ENCODE measurements around the gene NKX1-1.
"Not testable (repeated sequence)": the region's sequence is repeated elsewhere in the genome, so short reads cannot be mapped to it uniquely, and the experiment has no call there.

NKX1-1 gene

DNA sequence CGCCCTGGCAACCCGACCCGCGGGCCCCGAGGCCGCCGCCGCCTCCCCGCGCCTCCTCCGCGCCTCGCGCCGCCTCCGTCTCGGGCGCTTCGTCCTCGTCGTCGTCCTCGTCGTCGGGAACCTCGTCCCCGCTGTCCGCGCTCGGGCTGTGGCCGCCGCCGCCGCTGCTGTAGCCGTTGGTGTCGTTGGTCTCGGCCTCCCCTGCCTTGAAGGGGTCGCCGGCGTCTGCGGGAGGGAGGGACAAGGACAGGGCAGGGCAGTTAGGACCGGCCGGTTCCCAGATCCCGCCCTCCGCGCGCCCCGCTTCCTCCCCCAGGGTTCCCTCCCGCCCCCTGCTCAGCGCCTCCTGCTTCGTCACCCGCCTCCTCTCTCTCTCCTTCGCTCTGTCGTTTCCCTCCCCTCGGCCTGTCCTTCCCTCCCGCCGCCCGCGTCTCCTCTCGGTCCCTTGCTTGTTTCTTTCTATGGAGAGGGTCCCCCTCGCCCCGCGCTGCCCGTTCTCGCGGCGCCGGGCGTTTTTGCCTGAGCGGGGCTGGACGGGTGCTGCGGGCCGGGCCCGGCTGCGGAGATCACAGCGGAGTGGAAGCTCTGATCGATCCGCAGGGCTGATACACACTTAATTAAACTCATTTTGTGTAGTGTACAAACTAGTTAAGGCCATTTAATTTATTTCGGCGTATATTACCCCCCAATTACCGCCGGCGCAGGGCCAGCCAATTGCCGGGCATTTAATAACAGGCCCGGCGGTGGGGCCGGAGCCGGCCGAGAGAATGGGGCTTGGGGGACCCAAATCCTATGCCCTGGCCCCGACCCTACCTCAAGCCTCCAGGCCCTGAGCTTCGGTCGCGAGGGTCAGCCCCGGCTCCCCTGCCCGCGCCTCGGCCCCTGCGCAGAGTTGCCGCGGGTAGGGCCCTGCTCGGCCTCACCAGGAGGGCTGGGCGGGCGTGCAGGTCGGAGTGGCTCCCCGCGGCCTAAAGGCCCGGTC is 2.4 kb downstream of the NKX1-1 start:
- no peak for DNase-seq

DNA sequence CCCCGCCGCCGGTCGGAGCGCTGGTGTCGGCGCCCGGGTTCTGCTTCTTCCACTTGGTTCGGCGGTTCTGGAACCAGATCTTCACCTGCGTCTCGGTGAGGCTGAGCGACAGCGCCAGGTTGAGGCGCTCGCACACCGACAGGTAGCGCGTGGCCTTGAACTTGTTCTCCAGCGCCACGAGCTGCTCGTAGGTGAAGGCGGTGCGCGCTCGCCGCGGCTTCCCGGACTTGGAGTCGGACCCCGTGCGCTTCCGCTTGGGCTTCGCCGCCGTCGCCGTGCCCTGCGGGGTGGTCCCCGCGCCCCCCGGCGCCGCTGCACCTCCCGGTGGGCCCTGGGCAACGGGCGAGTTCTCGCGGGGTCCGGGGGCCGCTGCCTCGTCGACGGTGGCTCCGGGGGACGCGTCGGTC is 3.1 kb downstream of the NKX1-1 start:
- no peak for DNase-seq

DNA sequence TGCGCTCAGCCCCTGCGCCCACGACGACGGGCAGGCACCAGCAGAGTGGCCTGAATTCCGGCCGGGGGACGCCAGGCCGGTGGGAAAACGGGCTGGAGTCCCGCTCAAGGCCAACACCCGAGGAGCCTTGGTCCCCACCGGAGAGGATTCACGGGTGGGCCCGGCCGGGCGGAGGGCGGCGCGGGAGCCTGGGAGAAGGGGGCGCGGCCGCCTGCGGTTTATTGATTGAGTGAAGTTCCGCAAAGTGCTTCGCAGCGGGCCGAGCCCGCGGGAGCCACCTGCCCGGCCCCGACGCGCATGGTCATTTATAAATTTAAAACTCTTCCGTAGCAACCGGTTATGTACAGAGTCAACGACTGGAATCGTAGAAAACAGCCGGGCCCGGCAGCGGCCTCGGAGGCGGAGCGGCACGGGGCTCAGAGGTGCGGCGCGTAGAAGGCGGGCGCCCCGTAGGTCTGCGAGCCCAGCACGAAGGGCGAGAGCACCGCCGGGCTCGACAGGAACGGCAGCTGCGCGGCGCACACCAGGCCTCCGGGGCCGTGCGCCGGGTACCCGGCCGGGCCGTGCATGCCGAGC is 3.6 kb downstream of the NKX1-1 start:
- no peak for DNase-seq

DNA sequence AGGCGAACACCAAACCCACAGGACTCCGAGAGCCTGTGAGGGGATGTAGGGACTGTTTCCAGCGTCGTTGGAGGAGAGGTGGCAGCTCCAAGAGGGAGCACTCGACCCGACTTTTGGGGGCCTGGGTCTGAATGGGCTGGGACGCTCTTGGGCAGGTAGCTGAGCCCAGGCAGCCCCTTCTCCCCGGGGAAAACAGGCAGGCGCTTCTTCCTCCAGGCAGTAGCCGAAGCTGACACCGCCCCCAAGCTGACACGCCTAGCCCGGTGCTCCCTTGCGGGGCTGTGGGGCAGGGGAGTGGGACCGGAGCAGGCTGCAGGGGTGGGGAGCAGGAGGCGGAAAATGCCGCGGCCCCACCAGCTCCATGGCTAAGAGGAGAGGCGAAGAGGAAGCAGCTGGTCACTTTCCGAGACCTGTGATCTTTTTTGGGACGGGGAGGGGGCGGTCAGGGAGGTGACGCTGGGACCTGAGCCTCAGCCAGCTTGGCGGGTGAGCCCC is 4.2 kb downstream of the NKX1-1 start:
- DNase-seq = no peak

DNA sequence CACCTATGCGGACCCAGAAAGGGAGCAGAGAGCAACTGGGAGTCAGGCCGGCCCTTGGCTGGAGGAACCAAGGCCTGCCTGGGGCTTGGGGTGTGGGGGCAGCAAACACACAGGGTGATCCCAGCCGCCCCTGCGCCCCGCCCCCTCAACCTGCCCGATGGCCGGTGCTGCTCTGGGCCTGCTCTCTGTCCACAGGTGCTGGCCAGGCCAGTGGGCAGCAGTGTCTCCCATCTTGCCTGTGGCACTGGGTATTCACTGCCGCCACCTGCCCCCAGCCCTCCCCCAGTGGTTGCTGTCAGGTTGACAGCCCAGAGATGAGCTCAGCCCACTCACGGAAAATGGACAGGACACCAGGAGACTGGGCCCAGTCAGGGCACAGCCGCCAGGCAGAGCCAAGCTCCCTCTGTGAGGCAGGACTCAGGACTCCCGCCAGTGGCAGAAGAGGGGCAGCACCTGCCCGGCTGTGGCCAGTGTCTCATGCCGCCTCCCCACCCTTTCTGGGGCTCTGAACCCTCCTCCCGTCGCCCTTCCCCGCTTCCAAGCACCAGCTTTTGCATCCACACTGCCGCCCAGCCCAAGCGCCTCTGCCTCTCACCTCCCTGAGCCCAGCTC is 4.7 kb downstream of the NKX1-1 start:
- no peak for DNase-seq

DNA sequence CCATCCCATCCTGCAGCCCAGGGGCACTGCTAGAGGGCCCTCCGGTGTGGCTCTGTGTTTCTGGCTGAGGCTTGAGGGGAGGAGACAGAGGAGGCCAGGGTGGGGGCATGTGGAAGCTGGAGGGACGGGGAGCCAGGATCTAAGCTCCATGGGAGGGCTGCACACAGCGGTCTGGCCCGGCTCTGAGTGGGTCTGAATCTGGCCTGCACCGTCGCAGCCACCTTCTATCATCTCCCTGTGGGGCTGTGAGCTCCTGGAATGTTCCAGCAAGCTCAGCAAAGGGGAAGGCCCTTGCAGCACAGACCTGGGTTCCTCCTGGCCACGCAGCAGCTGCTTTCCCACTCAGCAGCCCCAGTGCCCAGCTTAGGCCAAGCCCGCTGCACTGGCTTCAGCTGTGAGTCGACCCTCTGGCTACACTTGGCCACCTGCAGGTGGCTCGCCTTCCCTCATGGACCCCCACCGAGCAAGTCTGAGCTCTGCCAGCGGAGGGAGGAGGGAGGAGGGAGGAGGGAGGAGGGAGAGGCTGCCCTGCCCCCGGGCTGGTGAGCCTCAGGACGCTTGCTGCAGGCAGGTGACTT is 5.3 kb downstream of the NKX1-1 start:
- DNase-seq = no peak

DNA sequence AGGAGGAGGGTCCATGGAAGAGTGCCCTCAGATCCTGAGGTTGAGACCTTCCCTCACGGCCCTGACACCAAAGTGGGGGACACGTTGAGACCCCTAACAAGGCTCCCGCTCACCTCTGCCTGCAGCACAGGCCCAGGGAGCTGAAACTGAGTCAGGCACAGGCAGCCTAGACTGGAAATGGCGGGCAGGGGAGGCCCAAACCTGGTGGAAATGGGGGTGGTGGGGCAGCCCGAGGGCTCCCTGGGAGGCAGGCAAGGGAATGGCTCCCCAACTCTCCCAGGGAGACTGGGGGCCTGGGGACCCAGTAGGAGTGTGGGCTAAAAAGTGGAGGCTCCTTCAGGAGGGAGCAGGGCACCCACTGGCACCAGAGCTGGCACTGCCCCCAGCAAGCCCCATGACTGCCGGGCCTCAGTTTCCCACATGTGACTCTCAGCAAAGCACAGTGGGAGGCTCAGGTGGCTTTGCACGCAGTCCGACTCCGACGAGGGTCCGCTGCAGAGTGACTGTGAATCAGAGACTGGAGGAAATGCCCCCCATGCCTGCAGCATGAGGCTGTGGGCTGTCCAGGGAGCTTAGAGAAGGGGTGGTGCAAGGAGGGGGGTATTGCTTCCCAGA is 5.9 kb downstream of the NKX1-1 start:
- no peak for DNase-seq

DNA sequence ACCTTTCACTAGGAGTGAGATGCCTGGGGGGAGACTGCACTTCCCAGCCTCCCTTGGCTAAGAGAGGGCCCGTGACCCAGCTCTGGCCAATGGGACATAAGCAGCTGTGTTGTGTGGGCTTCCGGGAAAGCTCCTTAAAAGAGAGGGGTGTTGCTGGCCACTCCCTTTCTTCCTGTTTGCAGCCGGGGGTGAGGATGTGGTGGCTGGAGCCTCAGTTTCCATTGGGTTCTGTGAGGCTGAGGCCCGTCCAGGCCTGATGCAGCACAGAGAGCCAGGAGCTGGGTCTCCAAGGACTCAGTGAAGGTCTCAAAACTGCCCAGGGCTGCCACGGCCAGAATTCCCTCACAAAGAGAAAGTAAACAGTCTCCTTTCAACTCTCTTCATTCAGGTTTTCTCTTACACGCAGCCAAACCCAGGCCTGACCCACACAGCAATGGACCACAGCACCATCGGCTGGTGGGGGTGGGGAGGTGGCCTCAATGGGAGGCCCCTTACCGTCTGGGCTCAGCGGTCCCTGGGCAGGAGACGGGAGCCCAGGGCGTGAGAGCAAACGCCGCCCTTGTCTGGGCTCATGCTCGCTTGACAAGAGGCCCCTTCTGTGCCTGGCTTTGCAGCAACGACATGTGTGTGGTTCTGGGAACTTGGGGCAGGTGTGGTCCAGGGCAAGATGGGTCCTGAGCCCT is 6.6 kb downstream of the NKX1-1 start:
- DNase-seq = no peak

DNA sequence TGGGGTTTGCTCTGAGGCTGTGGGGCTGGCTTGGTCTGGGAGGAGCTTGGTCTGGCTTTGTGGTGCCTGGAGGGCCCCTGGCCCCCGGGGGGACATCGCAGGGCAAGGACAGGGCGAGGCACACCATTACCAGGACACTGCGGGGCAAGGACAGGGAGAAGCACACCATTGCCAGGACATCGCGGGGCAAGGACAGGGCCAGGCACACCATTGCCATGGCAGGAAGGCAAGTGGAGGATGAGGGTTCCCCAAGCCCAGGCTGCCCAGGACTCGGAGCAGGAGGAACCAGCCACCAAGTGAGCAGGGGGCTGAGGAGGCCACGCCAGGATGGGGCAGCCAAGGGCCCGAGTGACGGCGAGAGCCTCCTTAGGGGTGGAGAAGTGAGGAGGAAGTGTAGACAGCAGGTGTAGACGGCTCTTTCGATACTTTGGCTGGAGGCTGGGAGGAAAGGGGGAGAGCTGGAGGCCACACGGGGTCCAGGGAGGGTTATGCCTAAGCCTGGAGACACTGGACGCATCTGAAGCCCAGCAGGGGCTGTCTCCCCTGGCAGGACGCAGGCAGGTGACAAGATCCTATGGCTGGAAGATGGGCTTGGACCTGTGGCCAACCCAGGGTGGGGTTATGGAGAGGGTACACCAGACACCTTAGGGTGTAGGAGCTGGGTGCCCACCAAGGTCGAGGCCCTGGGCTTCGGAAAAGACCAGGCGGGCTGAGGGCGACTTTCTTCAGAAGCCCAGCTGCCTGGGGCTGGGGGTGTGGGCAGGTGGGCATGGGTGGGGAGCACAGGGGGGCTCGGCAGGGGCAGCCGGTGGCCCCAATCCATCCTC is 7.3 kb downstream of the NKX1-1 start:
- no peak for DNase-seq

DNA sequence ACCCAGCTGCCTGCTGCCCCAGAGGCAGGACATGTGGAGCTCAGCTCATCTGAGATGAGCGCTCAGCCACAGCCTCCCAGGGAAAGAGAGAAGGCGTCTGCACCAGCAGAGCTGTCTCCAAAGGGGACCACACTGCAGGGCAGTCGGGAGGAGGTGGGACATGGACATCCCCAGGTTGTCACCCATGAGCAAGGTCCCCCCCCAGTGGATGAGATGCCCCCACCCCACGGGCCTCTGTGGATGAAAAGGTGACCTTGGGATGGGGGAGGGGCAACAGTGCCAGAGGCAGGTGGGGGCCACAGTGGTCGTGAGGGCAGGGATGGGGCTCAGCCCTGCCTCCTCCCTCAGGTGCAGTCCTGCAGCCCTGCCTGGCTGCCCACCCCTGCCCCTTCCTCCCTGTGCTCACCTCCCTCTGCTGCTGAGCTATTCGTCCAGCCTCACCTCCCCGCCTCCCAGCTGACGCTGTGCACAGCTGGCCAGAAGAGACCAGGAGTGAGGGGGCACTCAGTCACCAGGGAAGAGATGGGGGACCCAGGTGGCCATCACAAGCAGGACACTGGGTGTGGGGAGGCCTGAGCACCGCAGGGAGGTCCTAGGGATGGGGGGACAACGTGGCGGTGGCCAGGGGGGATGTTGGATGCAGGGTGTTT is 9.3 kb downstream of the NKX1-1 start:
- DNase-seq = no peak

DNA sequence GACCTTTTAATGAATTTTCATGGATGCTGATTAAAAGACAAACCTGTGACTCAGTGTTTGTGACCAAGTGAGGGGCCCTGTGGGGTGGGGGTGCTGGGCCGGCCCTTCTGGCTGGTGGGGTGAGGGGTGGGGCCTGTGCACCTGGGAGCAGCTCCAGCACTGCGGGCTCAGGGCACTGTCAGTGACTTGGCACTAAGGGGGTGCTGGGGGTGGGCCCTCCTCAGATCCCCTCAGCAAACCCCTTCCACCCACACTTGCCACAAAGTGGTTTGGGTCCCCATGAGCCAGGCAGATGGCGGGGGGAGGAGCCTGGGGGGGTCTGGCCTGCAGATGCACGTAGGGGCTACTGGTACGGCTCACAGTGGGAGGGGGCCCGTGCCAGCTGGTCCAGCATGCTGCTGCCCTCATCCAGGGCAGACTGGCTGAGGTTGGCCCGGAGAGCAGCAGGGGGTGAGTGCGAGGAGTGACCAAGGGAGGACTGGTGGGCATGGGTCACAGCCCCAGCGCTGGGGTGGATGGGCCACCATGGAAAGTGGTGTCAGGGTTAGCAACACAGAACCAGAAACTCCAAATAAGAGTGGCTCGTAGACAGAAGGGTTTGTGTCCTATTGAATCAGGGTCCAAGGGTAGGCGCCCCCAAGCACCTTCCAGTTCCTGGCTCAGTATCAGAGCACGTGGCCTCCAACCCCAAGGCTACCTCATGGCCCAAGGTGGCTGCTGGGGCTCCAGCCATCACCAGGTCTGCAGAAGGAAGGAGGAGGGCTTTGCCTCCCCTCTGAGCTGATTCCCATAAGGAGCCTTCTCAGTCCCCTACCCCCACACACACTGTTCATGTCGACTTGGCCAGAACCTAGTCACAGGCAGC is 10.1 kb downstream of the NKX1-1 start:
- no peak for DNase-seq

DNA sequence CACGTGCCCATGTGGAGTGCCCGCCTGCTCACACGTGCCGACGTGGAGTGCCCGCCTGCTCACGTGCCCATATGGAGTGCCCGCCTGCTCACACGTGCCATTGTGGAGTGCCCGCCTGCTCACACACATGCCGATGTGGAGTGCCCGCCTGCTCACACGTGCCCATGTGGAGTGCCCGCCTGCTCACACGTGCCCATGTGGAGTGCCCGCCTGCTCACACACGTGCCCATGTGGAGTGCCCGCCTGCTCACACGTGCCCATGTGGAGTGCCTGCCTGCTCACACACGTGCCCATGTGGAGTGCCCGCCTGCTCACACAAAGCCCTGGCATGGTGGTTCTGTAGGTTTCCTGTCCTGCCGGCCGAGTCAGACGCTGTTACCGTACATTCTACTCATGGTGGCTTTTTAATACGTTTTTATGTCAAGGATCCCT is 10.8 kb downstream of the NKX1-1 start:
- DNase-seq = not testable (repeated sequence)

DNA sequence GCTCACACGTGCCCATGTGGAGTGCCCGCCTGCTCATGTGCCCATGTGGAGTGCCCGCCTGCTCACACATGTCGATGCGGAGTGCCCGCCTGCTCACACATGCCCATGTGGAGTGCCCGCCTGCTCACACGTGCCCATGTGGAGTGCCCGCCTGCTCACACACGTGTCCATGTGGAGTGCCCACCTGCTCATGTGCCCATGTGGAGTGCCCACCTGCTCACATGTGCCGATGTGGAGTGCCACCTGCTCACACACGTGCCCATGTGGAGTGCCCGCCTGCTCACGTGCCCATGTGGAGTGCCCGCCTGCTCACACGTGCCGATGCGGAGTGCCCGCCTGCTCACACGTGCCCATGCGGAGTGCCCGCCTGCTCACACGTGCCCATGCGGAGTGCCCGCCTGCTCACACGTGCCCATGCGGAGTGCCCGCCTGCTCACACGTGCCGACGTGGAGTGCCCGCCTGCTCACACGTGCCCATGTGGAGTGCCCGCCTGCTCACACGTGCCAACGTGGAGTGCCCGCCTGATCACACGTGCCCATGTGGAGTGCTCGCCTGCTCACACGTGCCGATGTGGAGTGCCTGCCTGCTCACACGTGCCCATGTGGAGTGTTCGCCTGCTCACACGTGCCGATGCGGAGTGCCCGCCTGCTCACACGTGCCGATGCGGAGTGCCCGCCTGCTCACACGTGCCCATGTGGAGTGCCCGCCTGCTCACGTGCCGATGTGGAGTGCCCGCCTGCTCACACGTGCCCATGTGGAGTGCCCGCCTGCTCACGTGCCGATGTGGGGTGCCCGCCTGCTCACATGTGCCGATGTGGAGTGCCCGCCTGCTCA is 11.5 kb downstream of the NKX1-1 start:
- DNase-seq = not testable (repeated sequence)

DNA sequence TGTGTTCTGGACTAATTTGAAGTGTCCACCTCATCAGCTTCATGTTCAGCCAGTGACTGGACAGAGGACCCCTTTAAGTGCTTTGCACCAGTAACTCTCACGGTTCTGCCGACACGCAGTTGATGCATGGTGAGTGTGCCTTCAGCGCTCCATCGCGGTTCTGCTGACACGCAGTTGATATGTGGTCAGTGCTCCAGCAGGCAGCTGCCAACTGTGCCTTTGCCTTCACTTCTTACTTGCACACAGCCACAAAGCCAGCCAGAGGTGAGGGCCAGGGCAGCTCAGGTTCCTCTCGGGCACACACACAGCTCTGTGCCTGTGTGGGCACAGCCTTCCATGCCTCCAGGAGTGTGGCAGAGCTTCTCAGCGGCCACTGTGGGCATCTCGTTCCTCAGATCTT is 12.4 kb downstream of the NKX1-1 start:
- DNase-seq = no peak

DNA sequence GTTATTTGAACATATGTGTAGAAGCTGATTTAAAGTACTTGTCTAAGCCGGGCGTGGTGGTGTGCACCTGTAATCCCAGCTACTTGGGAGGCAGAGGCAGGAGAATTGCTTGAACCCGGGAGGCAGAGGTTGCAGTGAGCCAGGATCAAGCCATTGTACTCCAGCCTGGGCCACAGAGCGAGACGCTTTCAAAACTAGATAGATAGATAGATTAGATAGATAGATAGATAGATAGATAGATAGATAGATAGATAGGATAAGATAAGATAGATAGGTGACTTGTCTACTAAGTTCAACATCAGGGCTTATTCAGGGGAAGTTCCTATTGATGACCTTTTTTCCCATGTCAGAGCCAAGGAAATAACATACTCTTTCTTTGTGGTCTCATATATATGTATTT is 12.9 kb downstream of the NKX1-1 start:
- not testable (repeated sequence) for DNase-seq

DNA sequence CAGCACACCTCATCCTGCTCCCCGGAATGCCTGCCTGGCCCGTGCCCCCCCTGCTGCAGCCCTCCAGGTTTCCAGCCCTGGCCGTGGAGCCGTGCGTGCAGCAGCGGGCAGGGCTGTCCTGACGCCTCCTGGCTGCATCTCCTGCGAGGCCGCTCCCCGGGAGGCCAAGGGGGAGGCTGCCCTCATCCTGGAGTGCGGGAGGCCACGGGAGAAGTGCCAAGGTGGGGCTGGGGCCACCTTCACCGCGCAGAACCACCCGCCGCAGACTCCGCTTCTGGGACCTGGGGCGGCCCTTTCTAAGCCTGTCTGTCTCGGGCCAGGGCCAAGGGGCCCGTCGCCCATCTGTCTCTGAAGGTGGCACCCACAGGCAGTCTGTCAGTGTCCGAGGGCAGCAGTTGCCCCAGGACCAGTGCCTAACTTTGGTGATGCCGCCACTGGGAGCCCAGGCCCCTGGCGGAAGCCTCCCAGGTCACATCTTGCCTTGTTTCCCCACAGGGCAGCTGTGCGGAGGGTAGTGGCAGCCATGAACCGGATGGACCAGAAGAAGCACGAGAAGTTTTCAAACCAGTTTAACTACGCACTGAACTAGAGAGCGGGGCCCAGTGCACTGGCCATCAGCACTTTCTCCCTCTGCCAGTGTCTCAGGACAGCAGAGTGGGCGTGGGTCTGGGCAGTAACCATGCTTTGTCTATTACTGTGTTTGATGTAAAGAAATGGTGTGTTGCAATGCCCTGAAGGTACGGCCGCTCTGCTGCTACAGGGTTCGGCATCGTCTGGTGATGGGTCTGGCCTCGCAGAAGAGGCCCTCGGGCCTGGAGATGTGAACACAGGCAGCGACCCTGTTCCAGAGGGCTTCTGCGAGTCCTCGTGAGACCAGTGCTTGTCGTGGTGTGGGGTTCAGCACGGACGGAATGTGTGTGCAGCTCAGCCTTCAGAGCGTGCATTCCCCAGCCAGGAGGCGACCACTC is 20.6 kb downstream of the NKX1-1 start:
- DNase-seq = no peak

DNA sequence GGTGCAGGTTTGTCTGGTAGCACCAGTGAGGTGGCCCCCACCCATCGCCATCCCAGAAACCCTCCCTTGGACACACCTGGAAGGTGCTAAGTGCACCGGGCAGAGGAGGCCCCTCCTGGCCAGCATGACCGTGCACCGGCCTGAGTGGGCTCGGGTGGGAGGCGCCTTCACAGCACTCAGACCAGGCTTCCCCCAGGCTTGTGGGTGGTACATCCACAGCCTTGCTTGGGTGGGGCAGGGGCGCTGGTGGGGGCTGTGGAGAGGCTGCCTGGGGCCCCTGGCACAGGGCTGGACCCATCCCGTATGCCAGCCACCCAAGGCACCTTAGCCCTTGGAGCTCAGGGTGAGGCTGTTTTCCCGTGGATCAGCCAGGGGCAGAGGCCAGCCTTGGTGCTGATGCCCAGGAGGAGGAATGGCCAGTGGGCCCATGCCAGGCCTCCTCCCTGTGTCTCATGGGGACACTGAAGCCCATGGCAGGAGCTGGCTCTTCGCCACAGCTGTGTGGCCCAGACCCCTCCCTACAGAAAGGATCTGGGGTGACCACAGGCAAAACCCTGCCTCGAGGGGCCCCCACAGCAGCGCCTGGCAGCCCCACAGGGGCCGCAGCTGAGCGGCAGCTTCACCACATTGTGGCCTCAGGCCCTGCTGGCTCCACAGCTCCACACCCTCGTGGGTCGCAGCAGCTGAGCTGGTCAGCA is 21.4 kb downstream of the NKX1-1 start:
- no peak for DNase-seq
